ENCODE data around the gene PLCH1. TPM values are rescaled to one million over a fixed set of nuclear protein-coding genes. Genes with fewer than 3 reads are reported as not detected.
A peak's percentile ranks its signal among the peaks of the same experiment; 100 is the strongest.

PLCH1 gene
- total RNA-seq, 1 donor from 2014 or later: 0.25 TPM

GRCh38 chr3:155676252-155676981 lies 68.5 kb downstream of the PLCH1 start:
- Histone ChIP-seq H3K9me3 (no peaks in the 10 kb centered on the region), H3K27ac (no peak overlapping the region), H3K27me3 (no peaks in the 10 kb centered on the region), H3K4me3 (peak overlapping the region; percentile 18 to 23), H3K4me1 (peaks cover 6% of the 10 kb centered on the region), H3K36me3 (no peaks in the 10 kb centered on the region)
- intact Hi-C loops (cut with DNase I): no loop called here
- no peak for DNase-seq (ENCODE audit: extremely low spot score in 2 of 2)
- TF ChIP-seq POLR2AphosphoS5 (IDR thresholded peaks at IDR 0.05; ENCODE audit: insufficient read depth in 1 of 2, low read depth in 1 of 2): no peak
- TF ChIP-seq, protein P1, sequence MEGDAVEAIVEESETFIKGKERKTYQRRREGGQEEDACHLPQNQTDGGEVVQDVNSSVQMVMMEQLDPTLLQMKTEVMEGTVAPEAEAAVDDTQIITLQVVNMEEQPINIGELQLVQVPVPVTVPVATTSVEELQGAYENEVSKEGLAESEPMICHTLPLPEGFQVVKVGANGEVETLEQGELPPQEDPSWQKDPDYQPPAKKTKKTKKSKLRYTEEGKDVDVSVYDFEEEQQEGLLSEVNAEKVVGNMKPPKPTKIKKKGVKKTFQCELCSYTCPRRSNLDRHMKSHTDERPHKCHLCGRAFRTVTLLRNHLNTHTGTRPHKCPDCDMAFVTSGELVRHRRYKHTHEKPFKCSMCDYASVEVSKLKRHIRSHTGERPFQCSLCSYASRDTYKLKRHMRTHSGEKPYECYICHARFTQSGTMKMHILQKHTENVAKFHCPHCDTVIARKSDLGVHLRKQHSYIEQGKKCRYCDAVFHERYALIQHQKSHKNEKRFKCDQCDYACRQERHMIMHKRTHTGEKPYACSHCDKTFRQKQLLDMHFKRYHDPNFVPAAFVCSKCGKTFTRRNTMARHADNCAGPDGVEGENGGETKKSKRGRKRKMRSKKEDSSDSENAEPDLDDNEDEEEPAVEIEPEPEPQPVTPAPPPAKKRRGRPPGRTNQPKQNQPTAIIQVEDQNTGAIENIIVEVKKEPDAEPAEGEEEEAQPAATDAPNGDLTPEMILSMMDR (IDR thresholded peaks at IDR 0.05): no peak
- TF ChIP-seq POLR2A (IDR thresholded peaks at IDR 0.05): no peak

GRCh38 chr3:155675094-155675493 lies 69.8 kb downstream of the PLCH1 start:
- peaks cover 6% of the 10 kb centered on the region for H3K4me1 ChIP-seq
- H3K9me3 ChIP-seq: no peaks in the 10 kb centered on the region
- H3K27ac ChIP-seq: no peak overlapping the region
- intact Hi-C loops (cut with DNase I): no loop called here
- H3K36me3 ChIP-seq: no peaks in the 10 kb centered on the region
- no peaks in the 10 kb centered on the region for H3K27me3 ChIP-seq
- DNase-seq (ENCODE audit: extremely low spot score in 2 of 2): no peak
- no peak for TF ChIP-seq POLR2A (IDR thresholded peaks at IDR 0.05)
- TF ChIP-seq, protein P1 (IDR thresholded peaks at IDR 0.05): no peak
- TF ChIP-seq POLR2AphosphoS5 (IDR thresholded peaks at IDR 0.05; ENCODE audit: insufficient read depth in 1 of 2, low read depth in 1 of 2): no peak
- H3K4me3 ChIP-seq: no peak overlapping the region

DNA sequence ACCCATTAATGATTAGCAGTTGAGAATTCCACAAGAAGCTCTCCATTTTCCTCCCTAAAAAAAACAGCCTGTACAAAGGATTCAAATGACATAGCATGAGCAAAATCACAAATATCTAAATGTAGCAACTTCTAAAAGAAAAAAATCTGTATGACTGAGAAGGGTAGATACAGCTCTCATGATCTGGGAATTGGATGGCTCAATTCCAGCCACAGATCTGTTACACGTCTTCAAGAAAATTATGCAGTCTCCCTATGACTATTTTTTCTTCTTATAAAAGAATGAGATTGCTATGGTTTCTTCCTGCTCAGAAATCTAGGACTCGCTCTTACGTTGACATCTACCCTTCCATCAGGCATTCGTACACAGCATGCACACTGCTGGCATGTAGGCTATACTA lies 71.5 kb downstream of the PLCH1 start:
- Histone ChIP-seq H3K9me3 (no peaks in the 10 kb centered on the region), H3K27me3 (no peaks in the 10 kb centered on the region), H3K27ac (no peak overlapping the region), H3K4me3 (no peak overlapping the region), H3K4me1 (peaks cover 6% of the 10 kb centered on the region), H3K36me3 (no peaks in the 10 kb centered on the region)
- intact Hi-C loops (cut with DNase I): no loop called here
- no peak for DNase-seq (ENCODE audit: extremely low spot score in 2 of 2)
- TF ChIP-seq, protein P1 (IDR thresholded peaks at IDR 0.05): no peak

DNA sequence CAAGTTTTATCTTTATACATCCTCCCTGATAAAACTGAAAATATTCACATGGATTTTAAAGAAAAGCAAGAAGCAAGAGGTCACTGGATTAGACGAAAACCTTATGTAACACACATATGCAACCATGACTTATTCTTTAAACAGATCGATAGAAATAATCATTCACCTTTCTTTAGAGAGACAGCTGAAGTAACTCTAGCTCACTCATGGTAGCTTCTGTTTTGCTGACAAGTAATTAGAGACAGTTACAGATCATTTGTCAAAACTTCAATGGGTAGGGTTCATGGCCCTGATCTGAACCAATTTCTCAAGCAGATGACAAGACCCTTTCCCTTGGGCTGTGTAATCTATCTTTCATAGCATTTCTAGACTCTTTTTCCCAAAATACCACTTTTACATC lies 74.5 kb downstream of the PLCH1 start:
- H3K4me1 ChIP-seq: peaks cover 3% of the 10 kb centered on the region
- DNase-seq (ENCODE audit: extremely low spot score in 2 of 2): no peak
- no peaks in the 10 kb centered on the region for H3K36me3 ChIP-seq
- H3K27me3 ChIP-seq: no peaks in the 10 kb centered on the region
- H3K9me3 ChIP-seq: no peaks in the 10 kb centered on the region
- no peak overlapping the region for H3K4me3 ChIP-seq
- H3K27ac ChIP-seq: no peak overlapping the region
- TF ChIP-seq POLR2AphosphoS5 (IDR thresholded peaks at IDR 0.05; ENCODE audit: insufficient read depth in 1 of 2, low read depth in 1 of 2) (no peak), POLR2A (IDR thresholded peaks at IDR 0.05) (no peak)
- TF ChIP-seq, protein P1 (IDR thresholded peaks at IDR 0.05): no peak
- intact Hi-C loops (cut with DNase I): no loop called here

GRCh38 chr3:155667988-155668387 lies 76.9 kb downstream of the PLCH1 start:
- H3K27ac ChIP-seq: no peak overlapping the region
- H3K36me3 ChIP-seq: no peaks in the 10 kb centered on the region
- H3K27me3 ChIP-seq: no peaks in the 10 kb centered on the region
- peaks cover 12% of the 10 kb centered on the region for H3K4me1 ChIP-seq
- DNase-seq (ENCODE audit: extremely low spot score in 2 of 2): no peak
- H3K4me3 ChIP-seq: no peak overlapping the region
- TF ChIP-seq, protein P1 (IDR thresholded peaks at IDR 0.05): no peak
- TF ChIP-seq POLR2A (IDR thresholded peaks at IDR 0.05) (no peak), POLR2AphosphoS5 (IDR thresholded peaks at IDR 0.05; ENCODE audit: insufficient read depth in 1 of 2, low read depth in 1 of 2) (no peak)
- no peaks in the 10 kb centered on the region for H3K9me3 ChIP-seq
- intact Hi-C loops (cut with DNase I): no loop called here
